Neural cell (in vitro differentiated cells): ENCODE results near the gene TXK. TPM values are rescaled to one million over a fixed set of nuclear protein-coding genes. Genes with fewer than 3 reads are reported as not detected.

Experiments used
- H2AFZ ChIP-seq: fragments of 200-600, 300-800 bp; sonication (generic), shearing (Covaris generic); 2 replicates; pipeline ENCODE4 v1.6.0; 2014; ENCODE audit warnings: low read depth, mild to moderate bottlenecking, antibody characterized with exemption, low read length, moderate library complexity
- H3F3A ChIP-seq: fragments of 200-600 bp; shearing (Covaris generic); 2 replicates; pipeline ENCODE4 v1.6.1; 2016; ENCODE audit warnings: mild to moderate bottlenecking, moderate library complexity, mixed read lengths, antibody characterized with exemption, low read length; ENCODE audit not compliant: insufficient read depth, poor library complexity, severe bottlenecking
- H3K27ac ChIP-seq: fragments of 200-600, 300-800 bp; sonication (generic), shearing (Covaris generic); 2 replicates; pipeline ENCODE4 v1.5.1; 2014; ENCODE audit warnings: mild to moderate bottlenecking, low read length, moderate library complexity
- H3K27me3 ChIP-seq: fragments of 300-800, 200-600 bp; sonication (generic), shearing (Covaris generic); 2 replicates; pipeline ENCODE4 v1.6.0; 2014; ENCODE audit warnings: mild to moderate bottlenecking, low read depth, low read length, moderate library complexity; ENCODE audit not compliant: insufficient read depth
- H3K36me3 ChIP-seq: fragments of 300-800, 200-600 bp; sonication (generic), shearing (Covaris generic); 2 replicates; pipeline ENCODE4 v1.5.1; 2014; ENCODE audit warnings: mild to moderate bottlenecking, antibody characterized with exemption, low read length, moderate library complexity; ENCODE audit not compliant: insufficient read depth
- H3K4me2 ChIP-seq: fragments of 300-800, 200-600 bp; sonication (generic), shearing (Covaris generic); 2 replicates; pipeline ENCODE4 v1.6.0; 2014; ENCODE audit warnings: mild to moderate bottlenecking, low read length
- H3K4me3 ChIP-seq: fragments of 300-800, 200-600 bp; sonication (generic), shearing (Covaris generic); 2 replicates; pipeline ENCODE4 v1.5.1; 2014; ENCODE audit warnings: mild to moderate bottlenecking, low read length, moderate library complexity
- H3K79me2 ChIP-seq: fragments of 200-600 bp; shearing (Covaris generic); replicated peaks from 2 replicates; pipeline ENCODE4 v1.6.0; 2014; ENCODE audit warnings: mild to moderate bottlenecking, low read length, moderate library complexity; ENCODE audit not compliant: insufficient read depth
- H3K9ac ChIP-seq: fragments of 300-800, 200-600 bp; sonication (generic), shearing (Covaris generic); 2 replicates; pipeline ENCODE4 v1.6.1; 2016; ENCODE audit warnings: mild to moderate bottlenecking, low read length, mixed read lengths
- H3K9me2 ChIP-seq: fragments of 200-600 bp; shearing (Covaris generic); 2 replicates; pipeline ENCODE4 v1.6.1; 2016; ENCODE audit warnings: mild to moderate bottlenecking, low read length, mixed read lengths; ENCODE audit not compliant: insufficient read depth
- H3K9me3 ChIP-seq: fragments of 200-600, 300-800 bp; sonication (generic), shearing (Covaris generic); 2 replicates; pipeline ENCODE4 v1.6.1; 2016; ENCODE audit warnings: mild to moderate bottlenecking, mixed run types, low read length, moderate library complexity, mixed read lengths
- H4K20me1 ChIP-seq: fragments of 200-600 bp; shearing (Covaris generic); 2 replicates; pipeline ENCODE4 v1.6.1; 2016; ENCODE audit warnings: mild to moderate bottlenecking, mixed run types; ENCODE audit not compliant: insufficient read depth
- EP300 ChIP-seq: fragments of 450-650 bp; conservative IDR thresholded peaks from 2 replicates; pipeline ENCODE4 v1.6.1; 2014; ENCODE audit warnings: antibody characterized with exemption, mild to moderate bottlenecking, moderate library complexity; ENCODE audit not compliant: poor library complexity, severe bottlenecking
- EZH2 ChIP-seq: fragments of 200-600, 300-800 bp; shearing (Covaris generic), sonication (generic); IDR thresholded peaks from 2 replicates; pipeline ENCODE4 v1.6.1; 2014; ENCODE audit warnings: antibody characterized with exemption, low read length, borderline replicate concordance, mild to moderate bottlenecking; ENCODE audit not compliant: insufficient read depth, poor library complexity, severe bottlenecking
- MXI1 ChIP-seq: fragments of 450-650 bp; conservative IDR thresholded peaks from 2 replicates; pipeline ENCODE4 v1.6.1; 2014; ENCODE audit warnings: antibody characterized with exemption, mild to moderate bottlenecking; ENCODE audit not compliant: poor library complexity, severe bottlenecking
- POLR2AphosphoS5 ChIP-seq: IDR thresholded peaks from 2 replicates; pipeline ENCODE4 v1.6.1; 2012
- RAD21 ChIP-seq: fragments of 450-650 bp; conservative IDR thresholded peaks from 2 replicates; pipeline ENCODE4 v1.6.1; 2014; ENCODE audit warnings: antibody characterized with exemption, mild to moderate bottlenecking, moderate library complexity
- SMC3 ChIP-seq: fragments of 450-650 bp; conservative IDR thresholded peaks from 2 replicates; pipeline ENCODE4 v1.6.1; 2014; ENCODE audit warnings: antibody characterized with exemption, mild to moderate bottlenecking, moderate library complexity; ENCODE audit not compliant: poor library complexity
- TAF1 ChIP-seq: IDR thresholded peaks from 2 replicates; pipeline ENCODE4 v1.6.1; 2012; ENCODE audit warnings: low read depth
- polyA plus RNA-seq: library from polyadenylated mRNA; depleted of rRNA; stranded (reverse); fragments of >200 nt; gene quantifications from 2 replicates; pipeline ENCODE4 v1.2.3, GENCODE V29; 2014
- TF ChIP-seq, protein P1 (sequence below): IDR thresholded peaks from 2 replicates; pipeline ENCODE4 v1.6.1; 2012; ENCODE audit warnings: borderline replicate concordance
- TF ChIP-seq, protein P2 (sequence below): fragments of 450-650 bp; IDR thresholded peaks from 2 replicates; pipeline ENCODE4 v1.5.1; 2014; ENCODE audit warnings: antibody characterized with exemption, mild to moderate bottlenecking, moderate library complexity; ENCODE audit not compliant: poor library complexity, severe bottlenecking

The TXK gene
- polyA plus RNA-seq, 1 donor from 2014 or later, result not detected

DNA sequence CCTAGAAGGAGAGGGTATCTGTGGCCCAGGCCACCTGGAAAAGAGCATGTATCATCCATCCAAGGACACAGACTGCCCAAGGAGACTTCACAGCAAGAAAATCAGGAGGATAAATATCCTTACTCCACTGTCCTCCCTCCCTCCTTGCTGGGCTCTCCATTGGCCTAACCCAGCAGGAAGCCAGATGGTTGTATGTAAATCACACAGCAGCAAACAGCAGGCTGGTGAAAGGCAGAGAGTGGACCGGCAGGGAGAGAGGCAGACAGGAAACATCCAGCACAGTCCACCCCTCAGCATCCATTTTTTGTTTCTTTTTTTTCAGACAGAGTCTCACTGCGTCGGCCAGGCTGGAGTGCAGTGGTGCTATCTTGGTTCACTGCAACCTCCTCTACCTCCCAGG is 17.5 kb downstream of the TXK start:
- no peak overlapping the region for H3K27ac ChIP-seq
- H3K79me2 ChIP-seq, result no peaks in the 10 kb centered on the region
- no peaks in the 10 kb centered on the region for H4K20me1 ChIP-seq
- no peaks in the 10 kb centered on the region for H3K9me2 ChIP-seq
- no peaks in the 10 kb centered on the region for H3F3A ChIP-seq
- no peaks in the 10 kb centered on the region for H3K36me3 ChIP-seq
- no peak overlapping the region for H2AFZ ChIP-seq
- H3K9me3 ChIP-seq, result no peaks in the 10 kb centered on the region
- TF ChIP-seq EP300 (no peak), TAF1 (no peak), POLR2AphosphoS5 (no peak), RAD21 (no peak)
- TF ChIP-seq, protein P1, sequence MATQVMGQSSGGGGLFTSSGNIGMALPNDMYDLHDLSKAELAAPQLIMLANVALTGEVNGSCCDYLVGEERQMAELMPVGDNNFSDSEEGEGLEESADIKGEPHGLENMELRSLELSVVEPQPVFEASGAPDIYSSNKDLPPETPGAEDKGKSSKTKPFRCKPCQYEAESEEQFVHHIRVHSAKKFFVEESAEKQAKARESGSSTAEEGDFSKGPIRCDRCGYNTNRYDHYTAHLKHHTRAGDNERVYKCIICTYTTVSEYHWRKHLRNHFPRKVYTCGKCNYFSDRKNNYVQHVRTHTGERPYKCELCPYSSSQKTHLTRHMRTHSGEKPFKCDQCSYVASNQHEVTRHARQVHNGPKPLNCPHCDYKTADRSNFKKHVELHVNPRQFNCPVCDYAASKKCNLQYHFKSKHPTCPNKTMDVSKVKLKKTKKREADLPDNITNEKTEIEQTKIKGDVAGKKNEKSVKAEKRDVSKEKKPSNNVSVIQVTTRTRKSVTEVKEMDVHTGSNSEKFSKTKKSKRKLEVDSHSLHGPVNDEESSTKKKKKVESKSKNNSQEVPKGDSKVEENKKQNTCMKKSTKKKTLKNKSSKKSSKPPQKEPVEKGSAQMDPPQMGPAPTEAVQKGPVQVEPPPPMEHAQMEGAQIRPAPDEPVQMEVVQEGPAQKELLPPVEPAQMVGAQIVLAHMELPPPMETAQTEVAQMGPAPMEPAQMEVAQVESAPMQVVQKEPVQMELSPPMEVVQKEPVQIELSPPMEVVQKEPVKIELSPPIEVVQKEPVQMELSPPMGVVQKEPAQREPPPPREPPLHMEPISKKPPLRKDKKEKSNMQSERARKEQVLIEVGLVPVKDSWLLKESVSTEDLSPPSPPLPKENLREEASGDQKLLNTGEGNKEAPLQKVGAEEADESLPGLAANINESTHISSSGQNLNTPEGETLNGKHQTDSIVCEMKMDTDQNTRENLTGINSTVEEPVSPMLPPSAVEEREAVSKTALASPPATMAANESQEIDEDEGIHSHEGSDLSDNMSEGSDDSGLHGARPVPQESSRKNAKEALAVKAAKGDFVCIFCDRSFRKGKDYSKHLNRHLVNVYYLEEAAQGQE, result no peak
- TF ChIP-seq, protein P2, sequence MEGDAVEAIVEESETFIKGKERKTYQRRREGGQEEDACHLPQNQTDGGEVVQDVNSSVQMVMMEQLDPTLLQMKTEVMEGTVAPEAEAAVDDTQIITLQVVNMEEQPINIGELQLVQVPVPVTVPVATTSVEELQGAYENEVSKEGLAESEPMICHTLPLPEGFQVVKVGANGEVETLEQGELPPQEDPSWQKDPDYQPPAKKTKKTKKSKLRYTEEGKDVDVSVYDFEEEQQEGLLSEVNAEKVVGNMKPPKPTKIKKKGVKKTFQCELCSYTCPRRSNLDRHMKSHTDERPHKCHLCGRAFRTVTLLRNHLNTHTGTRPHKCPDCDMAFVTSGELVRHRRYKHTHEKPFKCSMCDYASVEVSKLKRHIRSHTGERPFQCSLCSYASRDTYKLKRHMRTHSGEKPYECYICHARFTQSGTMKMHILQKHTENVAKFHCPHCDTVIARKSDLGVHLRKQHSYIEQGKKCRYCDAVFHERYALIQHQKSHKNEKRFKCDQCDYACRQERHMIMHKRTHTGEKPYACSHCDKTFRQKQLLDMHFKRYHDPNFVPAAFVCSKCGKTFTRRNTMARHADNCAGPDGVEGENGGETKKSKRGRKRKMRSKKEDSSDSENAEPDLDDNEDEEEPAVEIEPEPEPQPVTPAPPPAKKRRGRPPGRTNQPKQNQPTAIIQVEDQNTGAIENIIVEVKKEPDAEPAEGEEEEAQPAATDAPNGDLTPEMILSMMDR, result no peak
- no peak overlapping the region for H3K4me2 ChIP-seq
- H3K27me3 ChIP-seq, result no peaks in the 10 kb centered on the region
- H3K9ac ChIP-seq, result no peak overlapping the region
- H3K4me3 ChIP-seq, result no peak overlapping the region

DNA sequence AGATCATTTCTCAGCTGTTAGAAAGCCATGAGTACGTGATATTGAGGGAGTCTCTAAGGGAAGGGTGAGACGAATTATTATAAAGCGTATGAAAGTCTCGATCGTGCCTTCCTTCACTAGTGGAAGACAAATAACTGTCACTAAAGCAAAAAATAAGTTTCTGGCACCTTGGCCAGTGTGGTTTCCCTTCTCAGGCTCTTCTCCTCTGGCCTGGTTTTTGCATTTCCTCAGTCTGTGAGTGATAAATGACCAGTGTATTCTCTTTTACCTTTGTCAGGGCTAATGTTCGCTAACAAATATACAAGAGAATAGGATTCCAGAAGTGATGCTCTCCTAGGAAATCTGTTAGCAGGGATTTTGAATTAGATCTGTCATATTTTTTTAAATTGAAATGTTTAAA is 19.6 kb downstream of the TXK start:
- Histone ChIP-seq H3K27ac (no peak overlapping the region), H3K4me2 (no peak overlapping the region), H4K20me1 (no peaks in the 10 kb centered on the region), H2AFZ (no peak overlapping the region), H3K9ac (no peak overlapping the region), H3K79me2 (no peaks in the 10 kb centered on the region), H3K36me3 (no peaks in the 10 kb centered on the region), H3K4me3 (no peak overlapping the region), H3F3A (no peaks in the 10 kb centered on the region), H3K27me3 (no peaks in the 10 kb centered on the region), H3K9me3 (no peaks in the 10 kb centered on the region), H3K9me2 (no peaks in the 10 kb centered on the region)
- no peak for TF ChIP-seq SMC3
- TF ChIP-seq, protein P1, result no peak
- TF ChIP-seq EP300, result no peak
- no peak for TF ChIP-seq RAD21
- TF ChIP-seq, protein P2, result no peak
- no peak for TF ChIP-seq MXI1
- TF ChIP-seq EZH2, result no peak
- no peak for TF ChIP-seq POLR2AphosphoS5
- no peak for TF ChIP-seq TAF1
